ENCODE measurements around the gene ABHD2.
"Not testable (repeated sequence)": the region's sequence is repeated elsewhere in the genome, so short reads cannot be mapped to it uniquely, and the experiment has no call there.

The ABHD2 gene

DNA sequence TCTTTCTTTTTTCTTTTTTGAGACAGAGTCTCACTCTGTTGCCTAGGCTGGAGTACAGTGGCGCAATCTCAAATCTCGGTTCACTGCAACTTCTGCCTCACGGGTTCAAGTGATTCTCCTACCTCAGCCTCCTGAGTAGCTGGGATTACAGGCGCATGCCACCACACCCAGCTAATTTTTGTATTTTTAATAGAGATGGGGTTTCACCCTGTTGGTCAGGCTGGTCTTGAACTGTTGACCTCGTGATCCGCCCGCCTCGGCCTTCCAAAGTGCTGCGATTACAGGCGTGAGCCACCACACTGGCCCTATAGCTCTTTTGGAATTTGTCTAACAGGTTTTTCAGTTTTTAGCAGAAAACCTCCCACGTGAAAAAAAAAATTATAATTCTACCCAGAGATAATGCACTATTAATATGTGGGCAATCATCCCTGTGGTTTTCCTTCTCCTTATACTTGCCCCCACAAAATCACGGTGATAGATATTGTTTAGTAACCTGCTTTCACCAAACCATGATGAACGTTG, 32.3 kb downstream of the ABHD2 start:
- DNase-seq (ENCODE audit: low read depth): not testable (repeated sequence)

DNA sequence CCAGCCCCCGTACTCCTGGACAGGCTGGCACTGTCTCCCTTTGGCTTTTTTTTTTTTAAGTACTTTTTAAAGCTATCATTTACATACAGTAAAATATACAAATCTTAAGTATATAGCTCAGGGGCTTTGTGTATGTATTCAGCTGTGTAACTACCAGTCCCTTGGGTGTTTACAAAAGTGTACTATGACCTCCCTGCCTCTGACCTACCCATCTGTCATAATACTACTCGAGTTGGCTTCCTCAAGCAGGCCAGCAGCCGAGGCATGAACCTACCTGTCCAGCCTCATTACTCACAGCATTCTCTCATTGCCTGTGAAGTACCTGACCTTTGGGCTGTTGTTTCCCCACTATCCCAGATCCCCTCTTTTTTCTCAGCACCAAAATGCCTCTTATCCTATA, 33.2 kb downstream of the ABHD2 start:
- no peak for DNase-seq (ENCODE audit: low read depth)

DNA sequence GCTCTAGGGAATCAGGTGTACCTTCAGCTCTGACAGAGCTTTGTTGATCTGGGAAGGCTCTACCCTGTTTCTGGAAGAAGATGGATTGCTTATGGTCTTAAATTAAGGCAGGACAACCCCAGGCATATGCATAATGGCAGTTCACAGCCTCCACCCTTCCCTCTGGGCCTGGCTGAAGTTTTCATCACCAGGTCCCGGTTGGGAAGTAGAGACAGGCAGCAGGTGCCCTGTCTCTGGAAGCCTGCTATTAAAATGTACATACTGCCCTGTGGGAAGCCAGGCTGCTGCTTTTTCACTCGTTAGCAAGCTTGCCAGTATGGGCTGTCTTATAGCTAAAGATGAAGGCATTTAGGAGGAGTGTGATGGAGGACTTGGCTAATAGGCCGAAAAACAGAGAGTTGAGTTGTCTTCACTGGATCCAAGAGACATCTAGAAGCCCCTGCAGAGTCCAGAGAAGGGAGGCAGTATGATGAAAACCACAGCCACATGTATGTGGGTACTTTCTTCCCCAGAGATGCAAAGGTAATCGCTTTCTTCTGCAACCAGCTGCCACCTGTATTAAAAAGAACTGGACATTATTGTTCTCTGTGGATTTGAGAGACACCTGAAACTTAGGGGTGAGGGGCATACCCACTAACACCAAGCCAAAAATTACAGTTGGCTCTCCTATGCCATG, 34.4 kb downstream of the ABHD2 start:
- DNase-seq (ENCODE audit: low read depth): no peak

DNA sequence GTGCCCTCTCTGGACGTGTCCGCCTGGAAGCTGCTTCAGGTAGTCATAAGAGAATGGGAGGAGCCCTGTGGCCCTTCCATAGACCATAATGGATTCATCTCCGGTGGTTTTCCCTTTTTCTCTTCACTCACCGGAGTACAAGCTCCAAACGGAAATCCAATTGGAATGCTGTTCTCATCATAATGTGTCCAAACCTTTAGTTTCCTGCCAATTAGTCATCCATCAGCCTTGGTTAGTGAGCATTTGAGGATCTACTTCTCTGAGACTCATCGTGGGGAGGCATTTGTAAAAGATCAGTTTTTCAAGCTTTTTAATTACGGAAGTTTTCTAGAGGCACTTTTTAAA, 34.9 kb downstream of the ABHD2 start:
- DNase-seq (ENCODE audit: low read depth): no peak

DNA sequence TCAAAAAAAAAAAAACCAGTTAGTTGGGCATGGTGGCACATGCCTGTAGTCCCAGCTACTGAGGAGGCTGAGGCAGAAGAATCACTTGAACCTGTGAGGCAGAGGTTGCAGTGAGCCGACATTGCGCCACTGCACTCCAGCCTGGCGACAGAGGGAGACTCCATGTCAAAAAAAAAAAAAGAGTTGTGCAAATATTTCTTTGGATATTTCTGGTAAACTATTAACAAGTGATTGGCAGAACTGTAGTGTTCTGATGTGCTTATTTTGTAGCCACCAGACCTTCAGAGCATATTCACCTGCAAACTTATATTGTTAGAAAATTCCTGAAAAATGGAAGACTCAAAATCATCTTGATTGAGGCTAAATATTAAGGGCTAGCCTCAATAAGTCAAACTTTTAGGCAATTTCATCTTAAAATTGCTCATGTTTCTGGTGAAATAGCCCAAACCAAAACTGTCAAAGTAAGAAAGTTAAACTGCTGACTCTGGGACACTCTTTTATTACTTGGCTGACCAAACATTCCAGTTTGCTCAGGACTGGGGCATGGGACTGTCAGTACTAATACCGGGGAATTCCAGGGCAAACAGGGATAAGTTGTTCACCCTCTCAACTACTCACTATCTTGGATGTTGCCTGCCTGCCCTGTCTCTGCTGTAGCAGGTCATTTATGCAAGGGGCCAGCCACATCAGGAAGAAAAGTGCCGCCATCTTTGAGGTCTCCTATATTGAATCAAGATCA, 37.0 kb downstream of the ABHD2 start:
- DNase-seq (ENCODE audit: low read depth): no peak

DNA sequence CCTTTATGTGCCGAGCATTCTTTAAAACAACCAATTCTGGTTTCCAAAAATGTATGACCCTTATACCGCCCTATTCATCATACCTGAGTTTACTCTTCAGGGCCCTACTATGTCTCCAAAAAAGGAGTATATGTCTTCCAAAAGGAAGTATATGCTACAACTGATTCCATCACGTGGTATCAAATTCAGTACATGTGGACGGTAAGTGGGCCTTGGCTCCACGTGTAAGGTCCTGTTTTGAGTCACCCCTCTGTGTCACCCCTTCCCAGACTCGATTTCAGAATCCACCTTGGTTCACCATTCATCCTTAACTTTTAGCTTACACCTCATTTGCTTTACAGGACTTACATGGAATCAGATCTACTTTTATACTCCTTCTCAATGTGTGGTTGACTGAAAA, 37.8 kb downstream of the ABHD2 start:
- no peak for DNase-seq (ENCODE audit: low read depth)

DNA sequence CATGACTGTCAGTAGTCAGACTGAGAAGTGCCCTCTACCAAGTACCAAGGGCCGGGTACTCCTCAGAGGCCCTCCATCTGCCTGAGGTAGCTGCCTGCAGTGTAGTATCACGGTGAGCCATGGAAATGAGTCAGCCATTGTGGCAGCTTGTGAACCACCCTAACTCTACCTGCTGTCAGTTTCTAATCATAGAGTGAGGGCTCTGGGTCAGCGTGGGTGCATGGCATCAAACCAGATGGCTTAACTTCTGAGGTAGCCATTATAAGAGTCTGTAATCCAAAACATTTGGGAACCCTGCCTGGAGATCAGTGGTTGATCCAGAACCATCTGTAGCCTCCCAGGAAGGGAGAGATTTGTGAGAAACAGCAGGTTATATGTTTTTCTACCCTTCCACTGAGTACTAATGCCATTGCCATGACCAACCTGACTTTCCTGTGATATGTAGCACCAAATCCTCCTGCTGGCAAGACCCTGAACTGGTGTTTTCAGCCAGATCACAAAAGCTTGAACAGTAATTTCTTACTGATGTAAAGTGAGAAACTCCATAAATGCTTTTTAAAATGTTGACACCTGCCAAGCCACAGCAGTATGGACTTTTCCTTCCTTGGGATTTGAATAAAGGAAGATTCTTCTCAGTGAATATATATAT, 38.9 kb downstream of the ABHD2 start:
- DNase-seq (ENCODE audit: low read depth): no peak

DNA sequence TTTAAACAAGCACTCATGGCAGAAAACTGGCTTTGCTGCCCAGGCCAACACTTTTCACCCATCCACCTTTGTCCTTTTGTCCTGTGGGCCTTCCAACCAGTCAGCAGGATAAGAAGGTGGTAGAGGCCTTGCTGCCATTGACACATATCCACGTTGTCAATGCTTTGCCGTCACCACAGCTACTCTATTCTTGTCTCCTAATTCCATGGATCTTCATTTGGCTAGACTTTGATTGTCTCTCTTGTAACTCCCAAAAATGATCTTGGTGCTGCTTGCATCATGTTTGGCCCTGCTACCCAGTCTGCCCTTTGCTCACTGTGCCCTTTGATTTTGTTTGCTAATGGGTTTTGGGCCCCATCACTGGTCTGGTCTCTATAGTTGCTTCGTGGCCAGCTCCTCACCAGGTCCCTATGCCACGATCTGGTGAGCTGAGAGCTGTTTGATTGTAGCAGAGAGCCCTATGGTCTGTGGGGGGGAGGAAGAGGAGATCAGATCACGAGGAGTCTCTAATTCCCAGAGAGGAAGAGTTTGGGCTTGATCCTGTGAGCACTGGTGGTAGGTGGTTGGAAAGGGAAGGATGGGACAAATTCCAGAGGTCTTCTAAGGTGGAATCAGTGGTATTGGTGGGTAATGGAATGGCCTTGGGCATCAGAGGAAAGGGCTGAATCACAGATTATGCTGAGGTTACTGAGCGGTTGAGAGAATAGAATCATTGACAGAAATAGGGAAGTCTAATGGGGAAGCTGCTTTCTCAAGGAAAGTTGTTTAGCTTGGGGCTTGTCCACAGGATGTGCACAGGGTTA, 40.3 kb downstream of the ABHD2 start:
- DNase-seq (ENCODE audit: low read depth): no peak

DNA sequence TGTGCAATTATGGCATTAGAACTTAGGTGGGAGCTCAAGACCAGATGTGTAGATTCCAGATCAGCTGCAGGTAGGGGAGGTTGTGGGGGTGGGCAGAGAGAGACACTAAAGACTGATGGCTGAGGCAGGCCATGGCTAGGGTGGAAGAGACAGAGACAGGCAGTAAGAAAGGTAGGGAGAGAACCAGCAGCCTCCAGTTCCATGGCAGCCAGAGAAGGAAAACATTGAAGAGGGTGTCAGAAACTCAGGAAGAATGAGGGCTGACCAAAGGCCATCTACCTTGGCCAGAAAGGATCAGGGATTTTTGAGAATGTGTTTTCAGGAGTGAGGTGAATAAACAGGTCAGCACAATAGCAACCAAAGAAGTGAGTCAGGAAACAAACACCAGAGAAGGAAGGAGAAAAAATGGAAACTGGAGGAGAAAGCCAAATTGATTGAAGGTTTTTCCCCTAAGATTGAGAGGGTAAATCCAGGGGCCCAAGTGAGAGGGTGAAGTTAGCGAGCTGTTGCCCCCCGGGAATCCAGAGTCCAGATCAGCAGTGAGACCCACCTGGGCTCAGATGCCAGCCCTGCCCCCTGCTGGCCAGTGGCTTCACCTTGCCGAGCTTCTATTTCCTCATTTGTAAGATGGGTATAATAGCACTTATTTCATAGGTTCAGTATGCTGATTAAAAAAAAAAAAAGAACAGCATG, 41.0 kb downstream of the ABHD2 start:
- peak; percentile 51 for DNase-seq (ENCODE audit: low read depth)

DNA sequence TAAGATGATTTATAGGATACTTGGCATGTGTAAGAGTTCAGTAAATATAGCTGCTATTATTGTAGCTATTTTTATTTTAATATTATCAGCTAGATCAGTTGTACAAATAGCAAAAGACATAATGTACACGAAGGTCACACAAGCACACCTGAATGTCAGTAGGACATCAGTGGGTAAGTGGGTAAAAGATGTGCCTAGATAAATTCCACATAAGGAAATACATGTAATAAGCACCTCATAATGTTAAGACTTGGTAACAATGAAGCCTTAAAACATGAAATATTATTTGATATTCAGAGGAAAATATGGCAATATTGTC, 41.5 kb downstream of the ABHD2 start:
- no peak for DNase-seq (ENCODE audit: low read depth)

DNA sequence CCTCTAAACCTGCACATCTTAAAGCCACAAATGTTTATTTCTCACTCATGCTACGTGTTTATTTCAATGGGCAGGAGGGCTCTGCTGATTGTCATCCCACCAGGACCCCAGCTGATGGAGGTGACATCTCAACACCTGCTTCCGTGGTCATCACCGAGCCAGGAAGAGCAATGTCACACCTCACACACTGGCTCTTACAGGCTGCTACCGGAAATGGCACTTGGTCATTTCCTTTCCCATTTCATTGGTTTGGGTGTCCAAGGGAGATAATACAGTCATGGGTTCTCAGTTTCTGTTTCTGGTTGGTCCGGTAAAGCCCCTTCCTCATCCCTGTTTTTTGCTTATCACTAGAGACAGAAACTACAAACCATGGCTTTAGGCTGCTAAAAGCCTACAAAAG, 41.9 kb downstream of the ABHD2 start:
- DNase-seq (ENCODE audit: low read depth): peak; percentile 6

DNA sequence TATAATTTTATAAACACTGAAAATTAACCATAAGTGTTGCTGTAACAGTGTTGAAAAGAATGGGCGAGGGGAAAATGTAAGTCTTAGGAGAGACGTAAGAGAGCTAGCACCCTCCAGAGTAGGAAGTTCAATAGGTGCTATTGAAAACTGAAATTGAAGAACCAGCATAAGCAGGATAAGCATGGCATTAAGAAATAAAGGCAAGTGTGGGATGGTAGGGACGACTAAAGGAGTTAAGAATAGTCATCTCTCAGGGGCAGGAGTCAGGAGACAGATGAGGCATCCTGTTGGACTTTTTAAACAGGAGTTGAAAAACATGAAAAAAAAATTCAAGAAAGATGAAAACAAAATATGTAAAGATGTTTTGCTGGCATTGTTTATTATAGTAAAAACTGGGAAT, 43.5 kb downstream of the ABHD2 start:
- no peak for DNase-seq (ENCODE audit: low read depth)

DNA sequence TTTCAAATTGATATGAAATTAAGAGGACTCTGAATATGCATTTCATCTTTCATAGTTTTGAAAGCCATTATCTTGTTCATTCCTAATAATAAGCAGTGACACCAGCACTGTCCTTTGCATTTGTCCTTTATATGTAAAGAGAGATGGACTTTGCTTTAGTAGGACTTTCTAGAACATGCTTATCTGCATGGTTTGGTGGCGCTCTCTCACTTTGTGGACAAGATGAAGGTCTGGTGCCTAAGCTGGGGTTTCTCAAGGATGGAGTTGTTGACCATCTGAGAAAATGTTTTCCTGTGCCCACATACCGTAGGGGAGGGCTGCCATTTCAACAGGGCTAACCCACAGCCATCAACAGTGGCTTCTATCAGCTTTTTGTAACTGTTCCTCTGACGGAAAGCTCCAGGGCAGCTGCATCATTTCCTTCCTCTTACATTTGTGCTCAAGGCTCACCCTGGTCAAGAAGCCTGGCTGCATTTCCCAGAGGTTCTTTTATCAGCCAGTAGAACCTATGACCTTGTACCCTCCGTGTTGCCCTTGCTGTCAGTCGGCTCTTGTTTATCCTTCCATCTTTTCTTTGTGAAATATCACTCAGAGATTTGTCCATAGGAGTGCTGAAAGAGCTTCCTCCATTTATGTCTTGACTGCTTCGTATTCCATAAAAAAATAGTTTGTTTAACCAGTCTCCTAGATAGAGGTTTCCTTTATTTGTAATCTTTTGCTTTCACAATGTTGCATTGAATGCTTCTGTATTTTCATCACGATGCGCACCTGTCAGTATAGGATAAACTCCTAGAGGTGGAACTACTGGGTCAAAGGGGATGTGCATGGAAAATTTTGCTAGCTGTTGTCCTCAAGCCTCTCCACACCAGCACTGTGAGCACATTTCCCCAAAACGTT, 44.6 kb downstream of the ABHD2 start:
- no peak for DNase-seq (ENCODE audit: low read depth)

DNA sequence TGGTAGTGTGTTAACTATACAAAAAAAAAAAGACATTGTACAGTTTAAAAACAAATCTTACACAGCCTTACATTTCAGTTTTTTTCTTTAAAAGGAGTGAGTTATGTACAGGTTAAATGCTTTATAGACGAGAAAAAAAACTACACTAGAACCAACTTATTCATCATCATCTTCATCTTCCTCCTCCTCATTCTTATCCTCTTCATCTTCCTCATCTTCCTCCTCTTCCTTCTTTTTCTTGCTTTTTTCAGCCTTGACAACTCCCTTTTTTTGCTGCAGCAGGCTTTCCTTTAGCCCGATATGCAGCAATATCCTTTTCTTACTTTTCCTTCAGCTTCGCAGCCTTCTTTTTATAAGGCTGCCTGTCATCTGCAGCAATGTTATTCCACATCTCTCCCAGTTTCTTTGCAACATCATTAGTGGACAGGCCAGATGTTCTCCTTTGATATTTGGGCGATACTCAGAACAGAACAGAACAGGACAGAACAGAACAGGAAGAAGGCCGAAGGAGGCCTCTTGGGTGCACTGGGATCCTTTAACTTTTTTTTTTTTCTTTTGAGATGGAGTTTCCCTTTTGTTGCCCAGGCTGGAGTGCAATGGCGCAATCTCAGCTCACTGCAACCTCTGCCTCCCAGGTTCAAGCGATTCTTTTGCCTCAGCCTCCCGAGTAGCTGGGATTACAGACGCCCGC, 47.3 kb downstream of the ABHD2 start:
- DNase-seq (ENCODE audit: low read depth): not testable (repeated sequence)

DNA sequence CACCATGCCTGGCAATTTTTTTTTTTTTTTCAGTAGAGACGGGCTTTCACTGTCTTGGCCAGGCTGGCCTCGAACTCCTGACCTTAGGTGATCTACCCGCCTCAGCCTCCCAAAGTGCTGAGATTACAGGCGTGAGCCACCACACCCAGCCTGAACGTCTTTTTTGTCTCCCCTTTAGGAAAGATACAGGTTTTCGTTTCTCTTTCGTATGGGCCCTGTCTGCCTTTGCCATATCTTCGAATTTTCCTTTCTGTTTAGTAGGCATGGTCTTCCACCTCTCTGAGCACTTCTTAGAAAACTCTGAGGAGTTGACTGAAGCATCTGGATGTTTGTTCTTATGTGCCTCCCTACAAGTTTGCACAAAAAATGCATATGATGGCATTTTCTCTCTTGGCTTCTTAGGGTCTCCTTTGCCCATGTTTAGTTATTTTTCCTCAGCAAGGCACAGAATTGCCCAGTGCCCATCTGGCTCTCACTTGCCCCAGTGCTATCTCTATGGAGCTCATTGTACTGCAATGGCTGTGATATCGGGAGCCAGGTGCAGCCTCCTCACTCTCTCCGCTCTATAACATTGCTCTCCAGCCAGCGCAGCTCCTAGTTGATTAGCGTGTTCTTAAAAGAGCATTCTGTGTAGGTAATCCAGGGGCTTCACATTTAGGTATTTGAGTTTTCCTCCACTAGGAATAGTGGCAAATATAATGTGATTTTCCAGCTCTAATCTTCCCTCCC, 48.0 kb downstream of the ABHD2 start:
- no peak for DNase-seq (ENCODE audit: low read depth)

DNA sequence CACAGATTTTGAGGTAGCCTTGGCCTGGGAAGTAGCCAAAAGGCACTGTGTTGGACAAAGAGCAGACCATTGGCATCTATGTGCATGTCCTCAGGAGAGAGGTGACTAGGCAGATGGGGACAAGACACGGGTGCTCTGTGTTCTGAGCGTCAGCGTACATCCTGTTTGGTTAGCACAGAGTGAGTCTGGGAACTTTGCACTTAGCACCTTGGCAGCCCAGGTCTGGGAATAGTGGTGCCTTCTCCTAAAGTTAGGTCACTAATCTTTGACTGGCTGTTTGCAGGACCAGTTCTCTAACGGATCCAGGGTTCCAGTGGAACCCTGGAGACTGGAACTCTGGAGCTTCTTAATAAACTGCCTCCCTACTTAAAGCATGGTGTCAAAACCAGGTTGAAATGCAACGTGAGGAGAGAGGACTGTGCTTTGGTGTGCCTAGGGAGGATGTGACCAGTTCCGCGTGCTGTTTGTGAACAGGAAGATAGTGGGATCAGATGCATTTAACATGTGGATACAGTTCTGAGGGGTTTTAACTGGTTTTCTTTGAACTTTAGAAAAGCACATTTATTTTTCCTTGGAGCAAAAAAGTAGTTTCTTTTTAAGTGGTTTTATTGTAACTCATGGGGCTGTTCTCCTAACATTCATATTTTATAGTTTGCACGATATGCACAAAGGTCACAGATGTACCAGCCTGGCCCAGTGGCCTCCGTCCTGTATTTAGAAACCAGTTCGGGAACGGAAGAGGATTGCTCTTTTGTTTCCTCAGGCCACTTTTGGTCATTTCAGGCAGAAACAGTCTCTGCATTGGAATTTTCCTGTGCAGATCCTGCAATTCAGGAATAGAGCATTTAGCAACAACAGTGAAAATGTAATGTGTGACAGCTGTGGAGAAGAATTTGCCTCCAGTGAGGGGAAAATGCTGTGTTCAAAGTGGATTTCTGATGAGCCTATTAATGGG, 48.8 kb downstream of the ABHD2 start:
- no peak for DNase-seq (ENCODE audit: low read depth)

DNA sequence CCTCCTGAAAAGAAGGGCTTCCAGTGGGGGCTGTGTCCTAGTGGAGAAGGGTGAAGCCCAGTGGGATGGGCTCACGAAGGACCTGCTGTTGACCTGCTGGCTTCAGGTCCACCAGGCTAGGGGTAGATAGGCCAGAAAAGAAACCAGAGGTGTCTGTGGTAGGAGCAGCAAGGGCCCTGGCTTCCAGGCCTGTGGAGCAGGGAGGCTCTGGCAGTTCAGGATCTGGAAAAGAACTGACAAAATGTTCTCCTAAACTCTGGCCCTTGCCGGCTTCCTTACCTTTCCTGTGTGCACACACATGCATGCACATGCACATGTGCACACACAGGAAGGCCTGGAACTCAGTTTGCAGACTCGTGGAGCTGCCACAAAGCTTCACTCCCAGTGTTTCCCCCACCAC, 49.7 kb downstream of the ABHD2 start:
- no peak for DNase-seq (ENCODE audit: low read depth)

DNA sequence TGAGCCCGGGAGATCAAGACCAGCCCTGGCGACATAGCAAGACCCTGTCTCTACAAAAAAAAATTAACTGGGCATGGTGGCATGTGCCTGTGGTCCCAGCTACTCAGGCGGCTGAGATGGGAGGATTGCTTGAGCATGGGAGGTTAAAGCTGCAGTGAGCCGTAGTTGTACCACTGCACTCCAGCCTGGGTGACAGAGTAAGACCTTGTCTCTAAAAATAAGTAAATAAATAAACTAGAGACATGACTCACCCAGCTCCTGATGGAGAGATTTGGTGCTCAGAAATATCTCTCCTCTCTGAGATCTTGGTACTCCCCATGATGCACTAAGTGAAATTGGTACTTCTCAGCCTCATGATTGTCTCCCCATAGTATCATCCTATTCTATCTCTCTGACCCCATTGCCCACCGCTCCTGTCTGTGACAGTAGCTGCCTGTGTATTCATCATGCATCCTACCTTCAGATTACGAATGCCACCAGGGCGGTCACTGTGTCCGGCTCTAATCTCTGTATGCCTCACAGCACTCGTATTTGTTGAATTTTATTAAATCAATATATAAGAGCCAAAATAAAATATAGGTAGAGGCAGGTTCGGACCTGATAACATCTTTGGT, 50.9 kb downstream of the ABHD2 start:
- no peak for DNase-seq (ENCODE audit: low read depth)

Measured in activated T-cell treated with anti-CD3 and anti-CD28 coated beads for 1 hour (primary cell).